Neural cell (in vitro differentiated cells): ENCODE results near the gene NHLH1. TPM values are rescaled to one million over a fixed set of nuclear protein-coding genes. Genes with fewer than 3 reads are reported as not detected.

Experiments
- H2AFZ ChIP-seq: fragments of 200-600, 300-800 bp; sonication (generic), shearing (Covaris generic); 2 replicates; pipeline ENCODE4 v1.6.0; 2014; ENCODE audit warnings: low read depth, mild to moderate bottlenecking, antibody characterized with exemption, low read length, moderate library complexity
- H3F3A ChIP-seq: fragments of 200-600 bp; shearing (Covaris generic); 2 replicates; pipeline ENCODE4 v1.6.1; 2016; ENCODE audit warnings: mild to moderate bottlenecking, moderate library complexity, mixed read lengths, antibody characterized with exemption, low read length; ENCODE audit not compliant: insufficient read depth, poor library complexity, severe bottlenecking
- H3K27ac ChIP-seq: fragments of 200-600, 300-800 bp; sonication (generic), shearing (Covaris generic); 2 replicates; pipeline ENCODE4 v1.5.1; 2014; ENCODE audit warnings: mild to moderate bottlenecking, low read length, moderate library complexity
- H3K27me3 ChIP-seq: fragments of 300-800, 200-600 bp; sonication (generic), shearing (Covaris generic); 2 replicates; pipeline ENCODE4 v1.6.0; 2014; ENCODE audit warnings: mild to moderate bottlenecking, low read depth, low read length, moderate library complexity; ENCODE audit not compliant: insufficient read depth
- H3K36me3 ChIP-seq: fragments of 300-800, 200-600 bp; sonication (generic), shearing (Covaris generic); 2 replicates; pipeline ENCODE4 v1.5.1; 2014; ENCODE audit warnings: mild to moderate bottlenecking, antibody characterized with exemption, low read length, moderate library complexity; ENCODE audit not compliant: insufficient read depth
- H3K4me2 ChIP-seq: fragments of 300-800, 200-600 bp; sonication (generic), shearing (Covaris generic); 2 replicates; pipeline ENCODE4 v1.6.0; 2014; ENCODE audit warnings: mild to moderate bottlenecking, low read length
- H3K4me3 ChIP-seq: fragments of 300-800, 200-600 bp; sonication (generic), shearing (Covaris generic); 2 replicates; pipeline ENCODE4 v1.5.1; 2014; ENCODE audit warnings: mild to moderate bottlenecking, low read length, moderate library complexity
- H3K79me2 ChIP-seq: fragments of 200-600 bp; shearing (Covaris generic); replicated peaks from 2 replicates; pipeline ENCODE4 v1.6.0; 2014; ENCODE audit warnings: mild to moderate bottlenecking, low read length, moderate library complexity; ENCODE audit not compliant: insufficient read depth
- H3K9ac ChIP-seq: fragments of 300-800, 200-600 bp; sonication (generic), shearing (Covaris generic); 2 replicates; pipeline ENCODE4 v1.6.1; 2016; ENCODE audit warnings: mild to moderate bottlenecking, low read length, mixed read lengths
- H3K9me2 ChIP-seq: fragments of 200-600 bp; shearing (Covaris generic); 2 replicates; pipeline ENCODE4 v1.6.1; 2016; ENCODE audit warnings: mild to moderate bottlenecking, low read length, mixed read lengths; ENCODE audit not compliant: insufficient read depth
- H3K9me3 ChIP-seq: fragments of 200-600, 300-800 bp; sonication (generic), shearing (Covaris generic); 2 replicates; pipeline ENCODE4 v1.6.1; 2016; ENCODE audit warnings: mild to moderate bottlenecking, mixed run types, low read length, moderate library complexity, mixed read lengths
- H4K20me1 ChIP-seq: fragments of 200-600 bp; shearing (Covaris generic); 2 replicates; pipeline ENCODE4 v1.6.1; 2016; ENCODE audit warnings: mild to moderate bottlenecking, mixed run types; ENCODE audit not compliant: insufficient read depth
- EP300 ChIP-seq: fragments of 450-650 bp; conservative IDR thresholded peaks from 2 replicates; pipeline ENCODE4 v1.6.1; 2014; ENCODE audit warnings: antibody characterized with exemption, mild to moderate bottlenecking, moderate library complexity; ENCODE audit not compliant: poor library complexity, severe bottlenecking
- EZH2 ChIP-seq: fragments of 200-600, 300-800 bp; shearing (Covaris generic), sonication (generic); IDR thresholded peaks from 2 replicates; pipeline ENCODE4 v1.6.1; 2014; ENCODE audit warnings: antibody characterized with exemption, low read length, borderline replicate concordance, mild to moderate bottlenecking; ENCODE audit not compliant: insufficient read depth, poor library complexity, severe bottlenecking
- MXI1 ChIP-seq: fragments of 450-650 bp; conservative IDR thresholded peaks from 2 replicates; pipeline ENCODE4 v1.6.1; 2014; ENCODE audit warnings: antibody characterized with exemption, mild to moderate bottlenecking; ENCODE audit not compliant: poor library complexity, severe bottlenecking
- POLR2AphosphoS5 ChIP-seq: IDR thresholded peaks from 2 replicates; pipeline ENCODE4 v1.6.1; 2012
- RAD21 ChIP-seq: fragments of 450-650 bp; conservative IDR thresholded peaks from 2 replicates; pipeline ENCODE4 v1.6.1; 2014; ENCODE audit warnings: antibody characterized with exemption, mild to moderate bottlenecking, moderate library complexity
- REST ChIP-seq: IDR thresholded peaks from 2 replicates; pipeline ENCODE4 v1.6.1; 2012; ENCODE audit warnings: borderline replicate concordance
- SMC3 ChIP-seq: fragments of 450-650 bp; conservative IDR thresholded peaks from 2 replicates; pipeline ENCODE4 v1.6.1; 2014; ENCODE audit warnings: antibody characterized with exemption, mild to moderate bottlenecking, moderate library complexity; ENCODE audit not compliant: poor library complexity
- TAF1 ChIP-seq: IDR thresholded peaks from 2 replicates; pipeline ENCODE4 v1.6.1; 2012; ENCODE audit warnings: low read depth
- polyA plus RNA-seq: library from polyadenylated mRNA; depleted of rRNA; stranded (reverse); fragments of >200 nt; gene quantifications from 2 replicates; pipeline ENCODE4 v1.2.3, GENCODE V29; 2014
- TF ChIP-seq, protein P1 (sequence below): fragments of 450-650 bp; IDR thresholded peaks from 2 replicates; pipeline ENCODE4 v1.5.1; 2014; ENCODE audit warnings: antibody characterized with exemption, mild to moderate bottlenecking, moderate library complexity; ENCODE audit not compliant: poor library complexity, severe bottlenecking

The NHLH1 gene
- polyA plus RNA-seq, 1 donor from 2014 or later, result 0.11 TPM

GRCh38 chr1:160340146-160340545 lies 26.7 kb upstream of the NHLH1 start:
- Histone ChIP-seq H3K4me2 (no peak overlapping the region), H3K4me3 (no peak overlapping the region), H3K79me2 (peaks cover 70% of the 10 kb centered on the region), H3K9me2 (no peaks in the 10 kb centered on the region), H3K27me3 (no peaks in the 10 kb centered on the region), H3K9ac (no peak overlapping the region), H3F3A (no peaks in the 10 kb centered on the region), H3K36me3 (peaks cover 5% of the 10 kb centered on the region), H3K27ac (no peak overlapping the region), H2AFZ (no peak overlapping the region), H4K20me1 (no peaks in the 10 kb centered on the region), H3K9me3 (no peaks in the 10 kb centered on the region)
- no peak for TF ChIP-seq EZH2
- no peak for TF ChIP-seq MXI1
- no peak for TF ChIP-seq POLR2AphosphoS5
- no peak for TF ChIP-seq RAD21

DNA sequence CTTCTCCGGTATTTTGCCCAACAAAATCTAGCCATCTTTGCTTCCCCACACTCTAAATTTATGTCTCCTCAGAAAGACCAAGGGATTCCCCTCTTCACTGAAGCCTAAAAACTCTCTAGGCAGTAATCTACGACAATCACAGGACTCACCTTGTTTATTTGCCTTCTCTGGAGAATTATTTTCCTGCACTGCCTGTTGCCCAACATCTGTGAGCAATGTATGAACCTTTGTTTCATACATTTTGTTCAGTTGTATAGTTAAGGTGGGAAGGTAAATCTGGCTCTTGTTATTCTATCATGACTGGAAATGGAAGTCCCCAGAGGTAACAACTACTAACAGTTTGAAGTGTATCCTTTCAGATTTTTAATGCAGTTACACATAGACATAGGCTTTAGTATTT lies 26.0 kb upstream of the NHLH1 start:
- Histone ChIP-seq H3K27me3 (no peaks in the 10 kb centered on the region), H3K27ac (no peak overlapping the region), H3K4me3 (peak overlapping the region; percentile 81), H3K4me2 (no peak overlapping the region), H3K9me2 (no peaks in the 10 kb centered on the region), H3F3A (no peaks in the 10 kb centered on the region), H3K9me3 (no peaks in the 10 kb centered on the region), H3K79me2 (peaks cover 70% of the 10 kb centered on the region), H3K9ac (no peak overlapping the region), H3K36me3 (peaks cover 5% of the 10 kb centered on the region), H4K20me1 (no peaks in the 10 kb centered on the region), H2AFZ (no peak overlapping the region)
- TF ChIP-seq POLR2AphosphoS5 (no peak), RAD21 (no peak), SMC3 (no peak), EZH2 (no peak), TAF1 (no peak), MXI1 (no peak)

DNA sequence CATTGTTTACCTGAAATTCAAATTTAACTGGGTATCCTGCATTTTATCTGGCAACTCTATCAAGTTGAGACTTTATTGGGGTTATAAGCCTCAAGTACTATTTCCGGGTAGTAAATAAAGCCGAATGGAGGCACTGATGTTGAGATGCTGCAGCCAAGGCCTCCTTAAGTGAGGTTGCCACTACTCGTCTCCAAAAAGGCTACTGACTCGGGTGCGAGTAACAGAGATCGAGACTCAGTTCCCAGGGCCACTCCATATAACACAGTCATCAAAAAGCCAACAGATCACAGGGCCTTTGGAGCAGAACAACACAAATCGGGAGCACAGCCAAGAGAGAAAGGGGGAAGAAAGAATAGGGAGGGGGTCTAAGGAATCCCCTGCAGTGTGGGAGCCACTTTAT lies 24.3 kb upstream of the NHLH1 start:
- no peak for TF ChIP-seq RAD21
- TF ChIP-seq EZH2, result no peak
- TF ChIP-seq, protein P1, sequence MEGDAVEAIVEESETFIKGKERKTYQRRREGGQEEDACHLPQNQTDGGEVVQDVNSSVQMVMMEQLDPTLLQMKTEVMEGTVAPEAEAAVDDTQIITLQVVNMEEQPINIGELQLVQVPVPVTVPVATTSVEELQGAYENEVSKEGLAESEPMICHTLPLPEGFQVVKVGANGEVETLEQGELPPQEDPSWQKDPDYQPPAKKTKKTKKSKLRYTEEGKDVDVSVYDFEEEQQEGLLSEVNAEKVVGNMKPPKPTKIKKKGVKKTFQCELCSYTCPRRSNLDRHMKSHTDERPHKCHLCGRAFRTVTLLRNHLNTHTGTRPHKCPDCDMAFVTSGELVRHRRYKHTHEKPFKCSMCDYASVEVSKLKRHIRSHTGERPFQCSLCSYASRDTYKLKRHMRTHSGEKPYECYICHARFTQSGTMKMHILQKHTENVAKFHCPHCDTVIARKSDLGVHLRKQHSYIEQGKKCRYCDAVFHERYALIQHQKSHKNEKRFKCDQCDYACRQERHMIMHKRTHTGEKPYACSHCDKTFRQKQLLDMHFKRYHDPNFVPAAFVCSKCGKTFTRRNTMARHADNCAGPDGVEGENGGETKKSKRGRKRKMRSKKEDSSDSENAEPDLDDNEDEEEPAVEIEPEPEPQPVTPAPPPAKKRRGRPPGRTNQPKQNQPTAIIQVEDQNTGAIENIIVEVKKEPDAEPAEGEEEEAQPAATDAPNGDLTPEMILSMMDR, result no peak
- TF ChIP-seq SMC3, result no peak
- no peak for TF ChIP-seq TAF1
- no peak for TF ChIP-seq REST
- TF ChIP-seq POLR2AphosphoS5, result no peak
- TF ChIP-seq EP300, result no peak
- no peak for TF ChIP-seq MXI1
- peak overlapping the region; percentile 69 for H2AFZ ChIP-seq
- no peaks in the 10 kb centered on the region for H3F3A ChIP-seq
- no peaks in the 10 kb centered on the region for H4K20me1 ChIP-seq
- H3K79me2 ChIP-seq, result peaks cover 70% of the 10 kb centered on the region
- H3K4me2 ChIP-seq, result peak overlapping the region; percentile 91
- H3K36me3 ChIP-seq, result peaks cover 5% of the 10 kb centered on the region
- H3K9ac ChIP-seq, result peak overlapping the region; percentile 91
- H3K27ac ChIP-seq, result peak overlapping the region; percentile 67
- no peaks in the 10 kb centered on the region for H3K9me2 ChIP-seq
- no peaks in the 10 kb centered on the region for H3K9me3 ChIP-seq
- no peaks in the 10 kb centered on the region for H3K27me3 ChIP-seq
- peak overlapping the region; percentile 81 for H3K4me3 ChIP-seq
